ENCODE results near the gene CNTNAP2.

The CNTNAP2 gene

GRCh38 chr7:148468700-148469098 is 2352.1 kb downstream of the CNTNAP2 start:
- no peak for DNase-seq
